Common myeloid progenitor, CD34-positive (primary cell): ENCODE results near the gene FBXO11.

Experiments used
- CTCF ChIA-PET: fragments of 350-600 bp; sonication (Branson Sonifier 250); formaldehyde crosslinking; loops from one replicate; lab custom pipeline; 2021; ENCODE audit warnings: antibody characterized with exemption; lab: Charles Lee
- POLR2A ChIA-PET: fragments of 350-600 bp; sonication (Branson Sonifier 250); formaldehyde crosslinking; loops from one replicate; lab custom pipeline; 2021; ENCODE audit warnings: antibody characterized with exemption; lab: Charles Lee
- DNase-seq, 3 donors: peaks; one replicate each; pipeline versions ENCODE4 v3.0.0 to v3.0.0-alpha.2; 2013
- H3K27ac ChIP-seq, 2 experiments: 1 replicate in 1 of 2; 2 replicates in 1 of 2; pipeline ENCODE4 v1.7.0; 2013; ENCODE audit warnings: inconsistent platforms in 2 of 2, low read length in 2 of 2, mild to moderate bottlenecking in 2 of 2, low read depth in 1 of 2, moderate library complexity in 1 of 2; ENCODE audit not compliant: severe bottlenecking in 2 of 2, insufficient read depth in 1 of 2, poor library complexity in 1 of 2
- H3K27me3 ChIP-seq, 5 experiments: replicated peaks in 2 of 5; 1 replicate in 3 of 5; 2 replicates in 2 of 5; pipeline versions ENCODE4 v1.6.1 to v1.7.0; 2013; ENCODE audit warnings: low read length in 4 of 5, mild to moderate bottlenecking in 2 of 5, moderate library complexity in 2 of 5, inconsistent platforms in 1 of 5; ENCODE audit not compliant: insufficient read depth in 5 of 5, control insufficient read depth in 4 of 5
- H3K36me3 ChIP-seq, 4 experiments: 1 replicate in 2 of 4; 2 replicates in 2 of 4; pipeline versions ENCODE4 v1.6.1 to v1.7.0; 2013; ENCODE audit warnings: low read length in 3 of 4, control low read depth in 1 of 4, mild to moderate bottlenecking in 1 of 4; ENCODE audit not compliant: control insufficient read depth in 4 of 4, insufficient read depth in 4 of 4
- H3K4me1 ChIP-seq, 4 experiments: 1 replicate in 3 of 4; 2 replicates in 1 of 4; pipeline versions ENCODE4 v1.6.1 to v1.7.1; 2013; ENCODE audit warnings: low read length in 3 of 4, mild to moderate bottlenecking in 3 of 4, control low read depth in 1 of 4, inconsistent platforms in 1 of 4, moderate library complexity in 1 of 4; ENCODE audit not compliant: control insufficient read depth in 4 of 4, insufficient read depth in 4 of 4; ENCODE audit errors: control extremely low read depth in 1 of 4
- H3K4me3 ChIP-seq, 7 experiments: 1 replicate in 4 of 7; 2 replicates in 3 of 7; pipeline versions ENCODE4 v1.5.1 to v1.7.0; 2013; ENCODE audit warnings: mild to moderate bottlenecking in 7 of 7, low read length in 6 of 7, moderate library complexity in 6 of 7, inconsistent platforms in 2 of 7, low read depth in 2 of 7, control low read depth in 1 of 7; ENCODE audit not compliant: insufficient read depth in 4 of 7, control insufficient read depth in 1 of 7; ENCODE audit errors: extremely low read depth in 1 of 7
- H3K9me3 ChIP-seq, 5 experiments: 1 replicate in 4 of 5; 2 replicates in 1 of 5; pipeline versions ENCODE4 v1.6.1 to v1.7.1; 2013; ENCODE audit warnings: low read length in 4 of 5, mild to moderate bottlenecking in 2 of 5, inconsistent platforms in 1 of 5, low read depth in 1 of 5, moderate library complexity in 1 of 5; ENCODE audit not compliant: control insufficient read depth in 4 of 5, insufficient read depth in 2 of 5; ENCODE audit errors: control extremely low read depth in 1 of 5
- WGBS: methylation state at CpG from one replicate; pipeline ENCODE4 v1.1.5; 2013; ENCODE audit not compliant: insufficient coverage; 5-methylcytosine and 5-hydroxymethylcytosine counted together

FBXO11 gene

GRCh38 chr2:47796090-47796697 lies 110.1 kb downstream of the FBXO11 start:
- Histone ChIP-seq H3K9me3 (no peaks in the 10 kb centered on the region), H3K27ac (no peak overlapping the region), H3K36me3 (peaks cover 24 to 79% (median 61%) of the 10 kb centered on the region in 4 experiments), H3K4me3 (no peak overlapping the region), H3K27me3 (no peaks in the 10 kb centered on the region), H3K4me1 (peaks cover 0 to 5% (median 1%) of the 10 kb centered on the region in 4 experiments)
- 100% methylated on average over 2 of the region's 2 CpGs for WGBS
- CTCF ChIA-PET, result interaction anchor here (0.8 to 1.5 kb wide), 2 partner anchors 13 to 311 kb away, joined by 3 read pairs; partner anchors contain the start of gene MSH6
- DNase-seq, result no peak
- POLR2A ChIA-PET, result no interaction called here

- Histone ChIP-seq H3K4me3 (peak overlapping the region in 6 of 7 experiments; percentile 42 to 93 (median 64)), H3K27me3 (no peaks in the 10 kb centered on the region), H3K36me3 (peaks cover 0 to 14% (median 4%) of the 10 kb centered on the region in 4 experiments), H3K27ac (peak overlapping the region in 1 of 2 experiments; percentile 43), H3K9me3 (no peaks in the 10 kb centered on the region), H3K4me1 (peaks cover 8 to 40% (median 29%) of the 10 kb centered on the region in 4 experiments)
- WGBS, result 6% methylated on average over 6 of the region's 7 CpGs
- ChIA-PET CTCF (interaction anchor here (0.8 to 1.0 kb wide), 2 partner anchors 12 to 18 kb away, joined by 3 read pairs; no protein-coding TSS in a partner anchor), POLR2A (no interaction called here)
- peak; percentile 62 to 80 (median 76) for DNase-seq
Observed at GRCh38 chr2:47785986-47786385, 120.3 kb downstream of the FBXO11 start.

- ChIA-PET POLR2A (no interaction called here), CTCF (no interaction called here)
- H3K4me3 ChIP-seq, result peak overlapping the region; percentile 28 to 93 (median 79)
- DNase-seq, result no peak
- peaks cover 0 to 3% (median under 1%) of the 10 kb centered on the region in 4 experiments for H3K36me3 ChIP-seq
- H3K9me3 ChIP-seq, result no peaks in the 10 kb centered on the region
- no peaks in the 10 kb centered on the region for H3K27me3 ChIP-seq
- peak overlapping the region in 1 of 2 experiments; percentile 79 for H3K27ac ChIP-seq
- H3K4me1 ChIP-seq, result peaks cover 8 to 40% (median 29%) of the 10 kb centered on the region in 4 experiments
- 66% methylated on average over 25 of the region's 28 CpGs for WGBS
Observed at GRCh38 chr2:47784352-47784851, 121.9 kb downstream of the FBXO11 start.

- Histone ChIP-seq H3K4me1 (peaks cover 8 to 40% (median 29%) of the 10 kb centered on the region in 4 experiments), H3K36me3 (peaks cover 0 to 3% (median 0%) of the 10 kb centered on the region in 4 experiments), H3K27me3 (no peaks in the 10 kb centered on the region), H3K4me3 (peak overlapping the region; percentile 78 to 93 (median 86)), H3K27ac (peak overlapping the region; percentile 54 to 87), H3K9me3 (no peaks in the 10 kb centered on the region)
- CTCF ChIA-PET, result interaction anchor here (1.2 kb wide), 1 partner anchor 13 kb away, joined by 3 read pairs; no protein-coding TSS in a partner anchor
- DNase-seq, result peak; percentile 87 to 94 (median 91)
- POLR2A ChIA-PET, result interaction anchor here (0.6 kb wide), 1 partner anchor 268 kb away, joined by 3 read pairs; no protein-coding TSS in a partner anchor
- 0% methylated on average over 47 of the region's 71 CpGs for WGBS
Observed at GRCh38 chr2:47783486-47784351, 122.6 kb downstream of the FBXO11 start.

- Histone ChIP-seq H3K4me1 (peaks cover 8 to 40% (median 29%) of the 10 kb centered on the region in 4 experiments), H3K36me3 (peaks cover 0 to 3% (median 0%) of the 10 kb centered on the region in 4 experiments), H3K27ac (peak within 1 kb of the TSS; percentile 61 to 87), H3K9me3 (no peaks in the 10 kb centered on the region), H3K4me3 (peak within 1 kb of the TSS; percentile 78 to 93 (median 86)), H3K27me3 (no peaks in the 10 kb centered on the region)
- peak; percentile 88 to 95 (median 95) for DNase-seq
- POLR2A ChIA-PET, result interaction anchor here (0.6 kb wide), 1 partner anchor 16 kb away, joined by 6 read pairs; no protein-coding TSS in a partner anchor
- CTCF ChIA-PET, result interaction anchor here (0.6 to 1.2 kb wide), 3 partner anchors 9 to 60 kb away, joined by 3 to 4 read pairs (median 3); no protein-coding TSS in a partner anchor
- WGBS, result under 1% methylated on average over 85 of the region's 98 CpGs
Observed at GRCh38 chr2:47782671-47783485, 123.4 kb downstream of the FBXO11 start, which contains the start of gene MSH6. Gene MSH6 (plus strand): TSS chr2:47783145. CDS start chr2:47783234, 89 bp downstream.

GRCh38 chr2:47782381-47782670 lies 124.0 kb downstream of the FBXO11 start:
- Histone ChIP-seq H3K4me3 (peak overlapping the region; percentile 44 to 93 (median 86)), H3K27me3 (no peaks in the 10 kb centered on the region), H3K9me3 (no peaks in the 10 kb centered on the region), H3K4me1 (peaks cover 8 to 40% (median 29%) of the 10 kb centered on the region in 4 experiments), H3K36me3 (peaks cover 0 to 3% (median 0%) of the 10 kb centered on the region in 4 experiments), H3K27ac (peak overlapping the region; percentile 61 to 87)
- POLR2A ChIA-PET, result interaction anchor here (0.6 kb wide), 1 partner anchor 15 kb away, joined by 6 read pairs; no protein-coding TSS in a partner anchor
- no peak for DNase-seq
- CTCF ChIA-PET, result interaction anchor here (0.7 to 2.6 kb wide), 4 partner anchors 9 to 321 kb away, joined by 3 to 11 read pairs (median 3); no protein-coding TSS in a partner anchor
- WGBS, result 23% methylated on average over 4 of the region's 7 CpGs
